Suppressor macrophage treated with lipopolysaccharide for 4 hours (primary cell): ENCODE results near the gene POGLUT3.
A peak's percentile ranks its signal among the peaks of the same experiment; 100 is the strongest.

Experiments
- DNase-seq: peaks from one replicate; pipeline ENCODE4 v3.0.0-alpha.2; 2020

The POGLUT3 gene

GRCh38 chr11:108500169-108500568 is 2.0 kb upstream of the POGLUT3 start:
- no peak for DNase-seq

GRCh38 chr11:108498816-108499408 is 728 bp upstream of the POGLUT3 start:
- no peak for DNase-seq

- peak; percentile 99 for DNase-seq
Observed at GRCh38 chr11:108497317-108498045, 703 bp downstream of the POGLUT3 start.

GRCh38 chr11:108496643-108497256 is 1.4 kb downstream of the POGLUT3 start:
- DNase-seq, result no peak

- no peak for DNase-seq
Observed at GRCh38 chr11:108495326-108495725, 2.9 kb downstream of the POGLUT3 start.

GRCh38 chr11:108494182-108494581 is 4.0 kb downstream of the POGLUT3 start:
- no peak for DNase-seq

- DNase-seq, result no peak
Observed at GRCh38 chr11:108491936-108492335, 6.2 kb downstream of the POGLUT3 start.

- DNase-seq, result no peak
Observed at GRCh38 chr11:108486828-108487227, 11.4 kb downstream of the POGLUT3 start.

- no peak for DNase-seq
Observed at GRCh38 chr11:108486331-108486730, 11.9 kb downstream of the POGLUT3 start.

GRCh38 chr11:108483163-108483562 is 15.0 kb downstream of the POGLUT3 start:
- no peak for DNase-seq

GRCh38 chr11:108474664-108475463 is 23.3 kb downstream of the POGLUT3 start:
- DNase-seq, result no peak

GRCh38 chr11:108472681-108473080 is 25.5 kb downstream of the POGLUT3 start:
- DNase-seq, result no peak

- peak; percentile 23 for DNase-seq
Observed at GRCh38 chr11:108468478-108468864, 29.7 kb downstream of the POGLUT3 start.

- DNase-seq, result peak; percentile 98
Observed at GRCh38 chr11:108467091-108467823, 30.9 kb downstream of the POGLUT3 start, which contains the start of gene C11orf65. C11orf65 (minus strand) TSS chr11:108467529; CDS start chr11:108461559, 5,970 bp downstream.

- DNase-seq, result no peak
Observed at GRCh38 chr11:108466405-108466804, 31.8 kb downstream of the POGLUT3 start.

- DNase-seq, result no peak
Observed at GRCh38 chr11:108453207-108453835, 44.9 kb downstream of the POGLUT3 start.
